ENCODE data around the gene TOLLIP.

The TOLLIP gene

GRCh38 chr11:1285876-1286275, 23.6 kb downstream of the TOLLIP start:
- FAIRE-seq = no peak

DNA sequence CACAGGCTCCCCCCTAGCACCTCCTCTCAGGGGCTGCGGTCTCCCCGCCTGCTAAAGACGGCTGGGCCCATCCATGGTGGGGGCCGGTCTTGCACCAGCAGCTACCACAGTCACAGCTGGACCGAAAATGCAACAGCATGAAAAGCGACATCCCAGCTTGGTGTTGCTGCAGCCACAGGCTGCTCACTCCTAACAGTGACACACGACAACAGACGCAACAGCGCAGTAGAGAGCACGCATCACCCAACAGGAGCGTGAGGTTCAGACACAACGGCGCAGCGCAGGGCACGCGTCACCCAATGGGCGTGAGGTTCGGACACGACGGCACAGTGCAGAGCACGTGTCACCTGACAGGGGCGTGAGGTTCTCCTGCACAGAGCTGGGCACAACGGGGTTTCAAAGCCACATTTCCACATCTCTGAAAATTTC, 24.1 kb downstream of the TOLLIP start:
- TF ChIP-seq POLR2AphosphoS5 (IDR thresholded peaks at IDR 0.05; ENCODE audit: low read depth, low read length) (no peak), PAX5 (IDR thresholded peaks at IDR 0.05; ENCODE audit: insufficient read depth, low read length, severe bottlenecking) (no peak), TAF1 (IDR thresholded peaks at IDR 0.05; ENCODE audit: low read depth, low read length) (no peak), POLR2A (IDR thresholded peaks at IDR 0.05; ENCODE audit: low read depth, low read length) (no peak), POU2F2 (IDR thresholded peaks at IDR 0.05; ENCODE audit: low read depth, low read length) (no peak), SPI1 (IDR thresholded peaks at IDR 0.05; ENCODE audit: low read depth, low read length) (no peak)
- FAIRE-seq (no peak), DNase-seq (ENCODE audit: insufficient read length, low spot score) (no peak)

More at GRCh38 chr11:1285876-1286275, 23.6 kb downstream of the TOLLIP start:
- no peak for DNase-seq (ENCODE audit: insufficient read length, low spot score)
- no peak for TF ChIP-seq TAF1 (IDR thresholded peaks at IDR 0.05; ENCODE audit: low read depth, low read length)
- TF ChIP-seq SPI1 (IDR thresholded peaks at IDR 0.05; ENCODE audit: low read depth, low read length) = no peak
- no peak for TF ChIP-seq POLR2A (IDR thresholded peaks at IDR 0.05; ENCODE audit: low read depth, low read length)
- no peak for TF ChIP-seq POLR2AphosphoS5 (IDR thresholded peaks at IDR 0.05; ENCODE audit: low read depth, low read length)
- no peak for TF ChIP-seq POU2F2 (IDR thresholded peaks at IDR 0.05; ENCODE audit: low read depth, low read length)
- TF ChIP-seq PAX5 (IDR thresholded peaks at IDR 0.05; ENCODE audit: insufficient read depth, low read length, severe bottlenecking) = no peak

GRCh38 chr11:1283906-1284305, 25.5 kb downstream of the TOLLIP start:
- TF ChIP-seq SPI1 (IDR thresholded peaks at IDR 0.05; ENCODE audit: low read depth, low read length) (no peak), POLR2A (IDR thresholded peaks at IDR 0.05; ENCODE audit: low read depth, low read length) (no peak), POLR2AphosphoS5 (IDR thresholded peaks at IDR 0.05; ENCODE audit: low read depth, low read length) (no peak), TAF1 (IDR thresholded peaks at IDR 0.05; ENCODE audit: low read depth, low read length) (no peak), PAX5 (IDR thresholded peaks at IDR 0.05; ENCODE audit: insufficient read depth, low read length, severe bottlenecking) (no peak), POU2F2 (IDR thresholded peaks at IDR 0.05; ENCODE audit: low read depth, low read length) (no peak)

DNA sequence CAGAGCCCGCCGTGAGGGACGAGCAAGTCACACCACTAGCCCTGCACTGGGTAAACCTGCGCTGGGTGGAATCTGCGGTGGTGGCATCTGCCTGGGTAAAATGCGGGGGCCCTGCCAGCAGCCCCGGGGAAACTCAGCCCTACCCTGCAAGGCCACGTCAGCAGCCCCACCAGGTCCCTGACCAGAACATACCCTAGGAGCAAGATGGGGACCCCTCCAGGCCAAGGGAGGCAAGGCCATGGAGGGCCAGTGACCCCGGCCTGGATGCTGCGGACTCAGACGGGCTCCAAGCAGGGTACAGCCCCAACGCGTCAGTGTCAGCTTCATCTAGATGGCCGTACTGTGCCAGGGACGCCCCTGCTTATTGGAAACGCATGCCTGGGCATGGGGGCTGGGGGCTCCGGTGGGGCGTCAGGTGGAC, 26.3 kb downstream of the TOLLIP start:
- no peak for TF ChIP-seq POU2F2 (IDR thresholded peaks at IDR 0.05; ENCODE audit: low read depth, low read length)
- no peak for TF ChIP-seq SPI1 (IDR thresholded peaks at IDR 0.05; ENCODE audit: low read depth, low read length)
- TF ChIP-seq POLR2A (IDR thresholded peaks at IDR 0.05; ENCODE audit: low read depth, low read length) = no peak
- no peak for TF ChIP-seq PAX5 (IDR thresholded peaks at IDR 0.05; ENCODE audit: insufficient read depth, low read length, severe bottlenecking)
- TF ChIP-seq POLR2AphosphoS5 (IDR thresholded peaks at IDR 0.05; ENCODE audit: low read depth, low read length) = no peak
- TF ChIP-seq TAF1 (IDR thresholded peaks at IDR 0.05; ENCODE audit: low read depth, low read length) = no peak
- no peak for DNase-seq (ENCODE audit: insufficient read length, low spot score)
- no peak for FAIRE-seq

More at GRCh38 chr11:1283906-1284305, 25.5 kb downstream of the TOLLIP start:
- DNase-seq (ENCODE audit: insufficient read length, low spot score) (no peak), FAIRE-seq (no peak)

GRCh38 chr11:1281974-1282365, 27.5 kb downstream of the TOLLIP start:
- no peak for FAIRE-seq
- no peak for TF ChIP-seq SPI1 (IDR thresholded peaks at IDR 0.05; ENCODE audit: low read depth, low read length)
- no peak for TF ChIP-seq PAX5 (IDR thresholded peaks at IDR 0.05; ENCODE audit: insufficient read depth, low read length, severe bottlenecking)
- no peak for TF ChIP-seq POU2F2 (IDR thresholded peaks at IDR 0.05; ENCODE audit: low read depth, low read length)
- TF ChIP-seq POLR2AphosphoS5 (IDR thresholded peaks at IDR 0.05; ENCODE audit: low read depth, low read length) = no peak
- TF ChIP-seq POLR2A (IDR thresholded peaks at IDR 0.05; ENCODE audit: low read depth, low read length) = no peak
- no peak for DNase-seq (ENCODE audit: insufficient read length, low spot score)

GRCh38 chr11:1281326-1281973, 28.0 kb downstream of the TOLLIP start:
- DNase-seq (ENCODE audit: insufficient read length, low spot score) (no peak), FAIRE-seq (no peak)

DNA sequence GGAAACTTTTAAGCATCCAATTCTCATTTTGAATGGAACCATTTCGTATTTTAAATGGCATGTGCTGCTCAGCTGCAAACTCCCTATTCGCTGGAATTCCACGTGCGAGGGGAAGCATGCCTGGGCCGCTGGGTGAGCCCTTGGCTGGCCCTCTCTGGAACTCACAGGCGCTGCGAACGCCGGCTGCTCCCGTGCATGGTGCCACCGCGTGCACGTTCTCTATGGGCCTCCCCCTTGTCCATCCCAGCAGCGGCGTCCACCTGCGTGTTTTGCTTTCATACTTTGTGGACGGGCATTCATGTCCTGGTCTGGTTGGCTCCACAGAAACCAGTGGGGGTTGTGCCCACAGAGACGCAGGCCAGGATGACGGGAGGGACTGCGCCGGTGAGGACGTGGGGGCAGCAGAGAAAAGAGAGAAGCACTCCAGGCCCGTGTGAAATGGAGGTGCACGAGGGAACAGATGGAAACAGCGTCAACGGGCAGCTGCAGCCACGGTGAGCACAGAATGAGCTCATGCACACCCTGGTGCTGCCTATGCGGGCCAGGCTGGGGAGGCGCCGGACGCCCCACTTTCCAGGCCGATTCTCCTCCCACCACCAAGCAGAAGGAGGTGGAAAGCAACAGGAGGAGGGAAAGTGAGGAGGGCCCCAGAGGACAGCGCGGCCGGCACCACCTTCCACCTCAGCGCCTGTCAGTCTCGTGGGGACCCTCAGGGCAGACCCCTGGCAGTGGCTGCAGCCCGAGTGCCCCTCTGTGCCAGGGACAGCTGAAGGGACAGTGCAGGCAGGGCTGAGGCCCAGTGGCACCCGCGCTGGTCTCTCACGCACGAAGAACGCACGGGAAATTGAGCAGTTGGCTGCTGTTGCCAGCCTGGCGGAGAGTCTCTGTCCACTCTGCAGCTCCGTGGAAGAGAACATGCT, 29.1 kb downstream of the TOLLIP start:
- TF ChIP-seq SPI1 (IDR thresholded peaks at IDR 0.05; ENCODE audit: low read depth, low read length) (no peak), POLR2A (IDR thresholded peaks at IDR 0.05; ENCODE audit: low read depth, low read length) (no peak), PAX5 (IDR thresholded peaks at IDR 0.05; ENCODE audit: insufficient read depth, low read length, severe bottlenecking) (no peak), POLR2AphosphoS5 (IDR thresholded peaks at IDR 0.05; ENCODE audit: low read depth, low read length) (no peak), POU2F2 (IDR thresholded peaks at IDR 0.05; ENCODE audit: low read depth, low read length) (no peak), TAF1 (IDR thresholded peaks at IDR 0.05; ENCODE audit: low read depth, low read length) (no peak)
- DNase-seq (ENCODE audit: insufficient read length, low spot score) (no peak), FAIRE-seq (no peak)

More at GRCh38 chr11:1281326-1281973, 28.0 kb downstream of the TOLLIP start:
- TF ChIP-seq TAF1 (IDR thresholded peaks at IDR 0.05; ENCODE audit: low read depth, low read length) (no peak), POLR2A (IDR thresholded peaks at IDR 0.05; ENCODE audit: low read depth, low read length) (no peak), SPI1 (IDR thresholded peaks at IDR 0.05; ENCODE audit: low read depth, low read length) (no peak), POLR2AphosphoS5 (IDR thresholded peaks at IDR 0.05; ENCODE audit: low read depth, low read length) (no peak), PAX5 (IDR thresholded peaks at IDR 0.05; ENCODE audit: insufficient read depth, low read length, severe bottlenecking) (no peak), POU2F2 (IDR thresholded peaks at IDR 0.05; ENCODE audit: low read depth, low read length) (no peak)

DNA sequence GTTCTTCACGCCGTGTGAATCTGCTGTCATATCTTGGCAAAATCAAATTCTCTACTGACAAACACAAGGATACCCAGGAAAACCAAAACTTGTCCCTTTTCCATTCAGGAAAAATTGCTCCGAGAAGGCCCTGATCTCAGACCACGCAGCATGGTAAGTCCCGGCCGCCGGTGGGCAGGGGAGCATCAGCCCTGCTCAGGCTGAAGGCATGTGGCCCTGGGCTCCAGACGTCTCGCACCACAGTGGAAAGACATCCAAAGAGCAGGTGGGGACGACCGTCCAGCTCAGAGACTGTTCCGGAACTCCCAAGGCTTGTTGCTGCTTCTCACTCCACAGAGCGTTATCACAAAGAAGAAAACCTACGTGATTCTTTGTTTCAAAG, 29.8 kb downstream of the TOLLIP start:
- DNase-seq (ENCODE audit: insufficient read length, low spot score) (no peak), FAIRE-seq (no peak)
- TF ChIP-seq POLR2A (IDR thresholded peaks at IDR 0.05; ENCODE audit: low read depth, low read length) (no peak), TAF1 (IDR thresholded peaks at IDR 0.05; ENCODE audit: low read depth, low read length) (no peak), POLR2AphosphoS5 (IDR thresholded peaks at IDR 0.05; ENCODE audit: low read depth, low read length) (no peak), PAX5 (IDR thresholded peaks at IDR 0.05; ENCODE audit: insufficient read depth, low read length, severe bottlenecking) (no peak)

All from GM12891 (cell line).